Tibial nerve (tissue), 3 donors: ENCODE data around the gene MAMSTR.

Experiments
- CTCF ChIP-seq, 5 experiments: fragments of 200-600 bp in 3 of 5; fragments of 450-650 bp in 2 of 5; sonication (generic) in 3 of 5; IDR thresholded peaks; one replicate each; pipeline ENCODE4 v1.5.1; 2016 to 2019; ENCODE audit warnings: antibody characterized with exemption in 5 of 5, mild to moderate bottlenecking in 3 of 5, moderate library complexity in 2 of 5
- POLR2A ChIP-seq, 2 donors: fragments of 450-650 bp; IDR thresholded peaks; one replicate each; pipeline ENCODE4 v1.6.1; 2017; ENCODE audit warnings: antibody characterized with exemption in 2 of 2, mild to moderate bottlenecking in 2 of 2, moderate library complexity in 2 of 2

GRCh38 chr19:48695743-48696352, 23.7 kb downstream of the MAMSTR start, which contains the start of gene FUT2:
- TF ChIP-seq POLR2A (IDR thresholded peaks at IDR 0.05) (no peak), CTCF (IDR thresholded peaks at IDR 0.05) (no peak)
